BE2C (cell line): ENCODE measurements around the gene CLCNKB.

Experiments used
- DNase-seq: peaks from one replicate; pipeline ENCODE4 v3.0.0-alpha.2; 2020
- H3K27me3 ChIP-seq: fragments of 250-450 bp; sonication (Bioruptor Pico); 2 replicates; pipeline ENCODE4 v1.5.1; 2020; ENCODE audit warnings: mild to moderate bottlenecking
- H3K36me3 ChIP-seq: fragments of 250-450 bp; sonication (Bioruptor Pico); 2 replicates; pipeline ENCODE4 v1.5.1; 2020; ENCODE audit warnings: mild to moderate bottlenecking
- H3K4me1 ChIP-seq: fragments of 250-450 bp; sonication (Bioruptor Pico); 2 replicates; pipeline ENCODE4 v1.5.1; 2020
- H3K4me3 ChIP-seq: 2 replicates; pipeline ENCODE4 v1.5.1; 2011; ENCODE audit warnings: low read depth, low read length
- H3K9me3 ChIP-seq: fragments of 250-450 bp; sonication (Bioruptor Pico); 2 replicates; pipeline ENCODE4 v1.5.1; 2020
- CTCF ChIP-seq: IDR thresholded peaks from 2 replicates; pipeline ENCODE4 v1.5.1; 2012; ENCODE audit warnings: mild to moderate bottlenecking, low read depth, low read length

Gene CLCNKB

GRCh38 chr1:16005597-16005996 is 38.0 kb upstream of the CLCNKB start:
- H3K36me3 ChIP-seq: no peaks in the 10 kb centered on the region
- no peak for DNase-seq
- no peak for TF ChIP-seq CTCF
- no peak overlapping the region for H3K4me3 ChIP-seq
- no peaks in the 10 kb centered on the region for H3K4me1 ChIP-seq
- H3K27me3 ChIP-seq: no peaks in the 10 kb centered on the region
- no peaks in the 10 kb centered on the region for H3K9me3 ChIP-seq

- no peak overlapping the region for H3K4me3 ChIP-seq
- no peaks in the 10 kb centered on the region for H3K4me1 ChIP-seq
- no peaks in the 10 kb centered on the region for H3K27me3 ChIP-seq
- no peaks in the 10 kb centered on the region for H3K9me3 ChIP-seq
- DNase-seq: no peak
- no peak for TF ChIP-seq CTCF
- H3K36me3 ChIP-seq: no peaks in the 10 kb centered on the region
These were observed 37.6 kb upstream of the CLCNKB start for GRCh38 chr1:16006010-16006409.

GRCh38 chr1:16006552-16007485 is 36.8 kb upstream of the CLCNKB start:
- TF ChIP-seq CTCF: no peak
- Histone ChIP-seq H3K4me1 (no peaks in the 10 kb centered on the region), H3K27me3 (no peaks in the 10 kb centered on the region), H3K36me3 (no peaks in the 10 kb centered on the region), H3K9me3 (no peaks in the 10 kb centered on the region), H3K4me3 (no peak overlapping the region)
- DNase-seq: no peak

- TF ChIP-seq CTCF: no peak
- Histone ChIP-seq H3K4me1 (no peaks in the 10 kb centered on the region), H3K4me3 (no peak overlapping the region), H3K36me3 (no peaks in the 10 kb centered on the region), H3K9me3 (no peaks in the 10 kb centered on the region), H3K27me3 (no peaks in the 10 kb centered on the region)
- no peak for DNase-seq
These were observed 35.8 kb upstream of the CLCNKB start for GRCh38 chr1:16007671-16008341.

GRCh38 chr1:16009030-16009460 is 34.5 kb upstream of the CLCNKB start:
- Histone ChIP-seq H3K4me3 (no peak overlapping the region), H3K27me3 (no peaks in the 10 kb centered on the region), H3K9me3 (no peaks in the 10 kb centered on the region), H3K4me1 (peaks cover 5% of the 10 kb centered on the region), H3K36me3 (no peaks in the 10 kb centered on the region)
- peak; percentile 77 for DNase-seq
- peak; percentile 82 for TF ChIP-seq CTCF

- H3K9me3 ChIP-seq: no peaks in the 10 kb centered on the region
- TF ChIP-seq CTCF: no peak
- no peak overlapping the region for H3K4me3 ChIP-seq
- peaks cover 10% of the 10 kb centered on the region for H3K4me1 ChIP-seq
- no peak for DNase-seq
- H3K27me3 ChIP-seq: no peaks in the 10 kb centered on the region
- H3K36me3 ChIP-seq: no peaks in the 10 kb centered on the region
These were observed 33.9 kb upstream of the CLCNKB start for GRCh38 chr1:16009678-16010077.
